H1 (cell line): ENCODE results near the gene ZDHHC23. TPM values are rescaled to one million over a fixed set of nuclear protein-coding genes. Genes with fewer than 3 reads are reported as not detected.

Source experiments
- CTCF ChIA-PET: fragments of 300-600 bp; sonication (Branson Sonifier 250); formaldehyde crosslinking; loops from one replicate; lab custom pipeline; 2021; ENCODE audit not compliant: partially characterized antibody; lab: Charles Lee
- POLR2A ChIA-PET: fragments of 300-600 bp; sonication (Branson Sonifier 250); formaldehyde crosslinking; loops from one replicate; lab custom pipeline; 2021; ENCODE audit warnings: inconsistent platforms; ENCODE audit not compliant: partially characterized antibody; lab: Charles Lee
- DNase-seq, 2 experiments: peaks; one replicate each; pipeline versions ENCODE4 v3.0.0 to v3.0.0-alpha.2; 2010 to 2022; ENCODE audit warnings: low spot score in 2 of 2, low read depth in 1 of 2, mixed read lengths in 1 of 2
- FAIRE-seq: peaks from 2 replicates; lab custom pipeline; 2011; peaks lifted over from hg19 to GRCh38; lab: Jason Lieb, UNC
- H2AFZ ChIP-seq: 2 replicates; pipeline ENCODE4 v1.8.1; 2012; ENCODE audit warnings: low read length, inconsistent platforms
- H2AK5ac ChIP-seq: 2 replicates; pipeline ENCODE4 v1.6.1; 2013; ENCODE audit warnings: low read depth, low read length
- H2BK120ac ChIP-seq: replicated peaks from 2 replicates; pipeline ENCODE3; 2013; ENCODE audit warnings: low read depth, low read length, inconsistent platforms
- H2BK12ac ChIP-seq: 2 replicates; pipeline ENCODE4 v1.6.1; 2013; ENCODE audit warnings: low read depth, low read length
- H2BK15ac ChIP-seq: 2 replicates; pipeline ENCODE4 v1.6.1; 2013; ENCODE audit warnings: low read length
- H2BK20ac ChIP-seq: 2 replicates; pipeline ENCODE4 v1.6.1; 2013; ENCODE audit warnings: low read length
- H2BK5ac ChIP-seq: 2 replicates; pipeline ENCODE4 v1.6.1; 2013; ENCODE audit warnings: low read depth, low read length
- H3K14ac ChIP-seq: 2 replicates; pipeline ENCODE4 v1.6.1; 2013; ENCODE audit warnings: inconsistent platforms; ENCODE audit not compliant: insufficient read length
- H3K18ac ChIP-seq: 2 replicates; pipeline ENCODE4 v1.6.1; 2013; ENCODE audit warnings: low read length; ENCODE audit errors: extremely low read depth
- H3K23ac ChIP-seq: 2 replicates; pipeline ENCODE4 v1.6.1; 2013; ENCODE audit warnings: inconsistent platforms; ENCODE audit not compliant: insufficient read length
- H3K23me2 ChIP-seq: 2 replicates; pipeline ENCODE4 v1.6.1; 2013; ENCODE audit warnings: low read depth, low read length
- H3K27ac ChIP-seq: 2 replicates; pipeline ENCODE4 v1.6.1; 2011; ENCODE audit warnings: low read depth, low read length, inconsistent platforms
- H3K27me3 ChIP-seq, 4 experiments: replicated peaks in 1 of 4; 1 replicate in 1 of 4; 2 replicates in 3 of 4; pipeline versions ENCODE4 v1.6.1 to v1.8.1; 2011 to 2013; ENCODE audit warnings: low read length in 3 of 4, mild to moderate bottlenecking in 3 of 4, inconsistent platforms in 2 of 4, mixed read lengths in 2 of 4, moderate library complexity in 1 of 4; ENCODE audit not compliant: control insufficient read depth in 3 of 4, insufficient read depth in 3 of 4; ENCODE audit errors: extremely low read depth in 1 of 4
- H3K36me3 ChIP-seq, 4 experiments: 2 replicates each; pipeline versions ENCODE4 v1.6.1 to v1.8.1; 2011 to 2013; ENCODE audit warnings: mild to moderate bottlenecking in 4 of 4, low read length in 3 of 4, moderate library complexity in 2 of 4, control low read depth in 1 of 4, inconsistent platforms in 1 of 4; ENCODE audit not compliant: insufficient read depth in 4 of 4, control insufficient read depth in 2 of 4
- H3K4ac ChIP-seq: replicated peaks from 2 replicates; pipeline ENCODE3; 2013; ENCODE audit warnings: low read length, low read depth, mixed read lengths, inconsistent platforms; ENCODE audit not compliant: insufficient read length
- H3K4me1 ChIP-seq, 4 experiments: replicated peaks in 1 of 4; 1 replicate in 1 of 4; 2 replicates in 3 of 4; pipeline versions ENCODE4 v1.6.1 to v1.8.1; 2011 to 2013; ENCODE audit warnings: low read length in 3 of 4, inconsistent platforms in 2 of 4, mixed read lengths in 1 of 4; ENCODE audit not compliant: insufficient read depth in 4 of 4, control insufficient read depth in 3 of 4
- H3K4me2 ChIP-seq, 2 experiments: 2 replicates each; pipeline versions ENCODE4 v1.6.1 to v1.8.1; 2011 to 2013; ENCODE audit warnings: low read depth in 2 of 2, low read length in 2 of 2, control low read depth in 1 of 2, inconsistent platforms in 1 of 2, mild to moderate bottlenecking in 1 of 2; ENCODE audit not compliant: insufficient read depth in 1 of 2
- H3K4me3 ChIP-seq, 4 experiments: fragments of 200-600, 300-600 bp in 1 of 4; sonication (generic), shearing (Covaris generic), sonication (Bioruptor Twin) in 1 of 4; 2 replicates each; pipeline versions ENCODE4 v1.5.1 to v1.8.1; 2011 to 2016; ENCODE audit warnings: low read length in 4 of 4, low read depth in 3 of 4, control low read depth in 2 of 4, inconsistent platforms in 2 of 4, mild to moderate bottlenecking in 2 of 4, mixed read lengths in 1 of 4, moderate library complexity in 1 of 4; ENCODE audit not compliant: insufficient read depth in 2 of 4; ENCODE audit errors: extremely low read depth in 1 of 4
- H3K56ac ChIP-seq: replicated peaks from 2 replicates; pipeline ENCODE3; 2013; ENCODE audit warnings: low read depth, mild to moderate bottlenecking, mixed read lengths, low read length, inconsistent platforms; ENCODE audit not compliant: insufficient read length
- H3K79me1 ChIP-seq: 2 replicates; pipeline ENCODE4 v1.6.1; 2013; ENCODE audit warnings: low read depth, low read length, control low read depth
- H3K79me2 ChIP-seq, 2 experiments: 2 replicates each; pipeline versions ENCODE4 v1.6.1 to v1.8.1; 2012 to 2013; ENCODE audit warnings: low read length in 2 of 2, mild to moderate bottlenecking in 2 of 2, inconsistent platforms in 1 of 2; ENCODE audit not compliant: insufficient read depth in 2 of 2, control insufficient read depth in 1 of 2
- H3K9ac ChIP-seq, 4 experiments: replicated peaks in 1 of 4; 1 replicate in 1 of 4; 2 replicates in 3 of 4; pipeline versions ENCODE4 v1.6.1 to v1.8.1; 2011 to 2013; ENCODE audit warnings: low read depth in 3 of 4, low read length in 3 of 4, control low read depth in 2 of 4, mild to moderate bottlenecking in 2 of 4, moderate library complexity in 2 of 4, inconsistent platforms in 1 of 4; ENCODE audit errors: extremely low read depth in 1 of 4
- H3K9me3 ChIP-seq, 2 experiments: 2 replicates each; pipeline versions ENCODE4 v1.6.1 to v1.8.1; 2012 to 2013; ENCODE audit warnings: mild to moderate bottlenecking in 2 of 2, moderate library complexity in 2 of 2, control low read depth in 1 of 2, inconsistent platforms in 1 of 2, low read depth in 1 of 2, low read length in 1 of 2, mixed read lengths in 1 of 2; ENCODE audit not compliant: insufficient read depth in 2 of 2
- H4K20me1 ChIP-seq, 2 experiments: replicated peaks in 1 of 2; 2 replicates each; pipeline versions ENCODE3 to v1.8.1; 2011 to 2013; ENCODE audit warnings: inconsistent platforms in 2 of 2, low read length in 2 of 2, mild to moderate bottlenecking in 1 of 2; ENCODE audit not compliant: insufficient read depth in 2 of 2, control insufficient read depth in 1 of 2
- H4K5ac ChIP-seq: 2 replicates; pipeline ENCODE4 v1.6.1; 2013; ENCODE audit warnings: low read length, low read depth, mixed read lengths, inconsistent platforms; ENCODE audit not compliant: insufficient read length
- H4K8ac ChIP-seq: 2 replicates; pipeline ENCODE4 v1.8.0; 2013; ENCODE audit warnings: mild to moderate bottlenecking, moderate library complexity, low read length, inconsistent platforms; ENCODE audit not compliant: insufficient read depth; ENCODE audit errors: extremely low read depth
- H4K91ac ChIP-seq: replicated peaks from 2 replicates; pipeline ENCODE3; 2013; ENCODE audit warnings: low read length, mixed read lengths, inconsistent platforms; ENCODE audit not compliant: insufficient read length
- BACH1 ChIP-seq: IDR thresholded peaks from 2 replicates; pipeline ENCODE4 v1.6.1; 2012; ENCODE audit warnings: low read length, improper control_type of control experiment
- CBX5 ChIP-seq: fragments of 300-800, 300-1000 bp; sonication (generic); IDR thresholded peaks from 2 replicates; pipeline ENCODE4 v1.7.1; 2016; ENCODE audit warnings: antibody characterized with exemption, low read length, low read depth
- CHD2 ChIP-seq: IDR thresholded peaks from 2 replicates; pipeline ENCODE4 v1.6.1; 2012; ENCODE audit warnings: low read length, improper control_type of control experiment
- EP300 ChIP-seq, 2 experiments: IDR thresholded peaks; 1 replicate in 1 of 2; 2 replicates in 1 of 2; pipeline ENCODE4 v1.6.1; 2011 to 2012; ENCODE audit warnings: low read depth in 2 of 2, low read length in 2 of 2, mild to moderate bottlenecking in 2 of 2, borderline replicate concordance in 1 of 2, inconsistent platforms in 1 of 2, moderate library complexity in 1 of 2
- MAFK ChIP-seq: IDR thresholded peaks from 2 replicates; pipeline ENCODE4 v1.6.1; 2012; ENCODE audit warnings: low read depth, mild to moderate bottlenecking, improper control_type of control experiment, low read length
- POU5F1 ChIP-seq: IDR thresholded peaks from 2 replicates; pipeline ENCODE4 v1.6.1; 2011; ENCODE audit warnings: low read depth, mild to moderate bottlenecking, low read length, moderate library complexity
- SP1 ChIP-seq: IDR thresholded peaks from 2 replicates; pipeline ENCODE4 v1.6.1; 2011; ENCODE audit warnings: low read depth, low read length
- SP2 ChIP-seq: IDR thresholded peaks from 2 replicates; pipeline ENCODE4 v1.6.1; 2012; ENCODE audit warnings: mild to moderate bottlenecking, low read length, inconsistent platforms
- TAF1 ChIP-seq: IDR thresholded peaks from 2 replicates; pipeline ENCODE4 v1.6.1; 2011; ENCODE audit warnings: mild to moderate bottlenecking, low read depth, low read length
- TBP ChIP-seq: IDR thresholded peaks from 2 replicates; pipeline ENCODE4 v1.6.1; 2011; ENCODE audit warnings: low read depth, low read length, improper control_type of control experiment
- TEAD4 ChIP-seq: IDR thresholded peaks from 2 replicates; pipeline ENCODE4 v1.6.1; 2012; ENCODE audit warnings: low read depth, low read length, inconsistent platforms, mixed read lengths
- WGBS, 2 experiments: shearing (Covaris generic) in 1 of 2; methylation state at CpG; one replicate each; pipeline versions ENCODE4 v1.1.6 to v1.1.7; 2013 to 2015; ENCODE audit warnings: low lambda C conversion rate in 2 of 2, mixed read lengths in 2 of 2, inconsistent platforms in 1 of 2, low coverage in 1 of 2, missing lambda C conversion rate in 1 of 2; ENCODE audit not compliant: insufficient replicate concordance in 2 of 2, insufficient coverage in 1 of 2, insufficient read length in 1 of 2; ENCODE audit errors: extremely low coverage in 1 of 2, missing lambda C conversion rate in 1 of 2; 5-methylcytosine and 5-hydroxymethylcytosine counted together
- polyA plus RNA-seq, 7 experiments: library from polyadenylated mRNA; depleted of rRNA in 3 of 7; stranded (reverse) in 5 of 7; unstranded in 2 of 7; fragments of >200 nt in 5 of 7; fragments of 200-250 nt in 2 of 7; gene quantifications; 1 replicate in 5 of 7; 2 replicates in 1 of 7; 4 replicates in 1 of 7; pipeline versions ENCODE4 v1.2.1 to v1.2.3, GENCODE V29; 2011 to 2013; ENCODE audit warnings: missing spikeins in 2 of 7, mixed read lengths in 2 of 7
- total RNA-seq: library from RNA; stranded (reverse); fragmentation: NEBNext Ultra II Directional; extraction: Animal tissue kit (Norgen Biotek cat#: 25700); gene quantifications from 2 replicates; pipeline ENCODE4 v1.2.1, GENCODE V29; 2021
- TF ChIP-seq, protein P1 (sequence below): IDR thresholded peaks from 2 replicates; pipeline ENCODE4 v1.6.1; 2012; ENCODE audit warnings: inconsistent platforms

Gene ZDHHC23
- total and polyA plus RNA-seq, 2 of the 8 experiments (the other 6 are each of a cell fraction or from before 2014, with no cell fraction given), result 6.2 to 15.7 TPM

DNA sequence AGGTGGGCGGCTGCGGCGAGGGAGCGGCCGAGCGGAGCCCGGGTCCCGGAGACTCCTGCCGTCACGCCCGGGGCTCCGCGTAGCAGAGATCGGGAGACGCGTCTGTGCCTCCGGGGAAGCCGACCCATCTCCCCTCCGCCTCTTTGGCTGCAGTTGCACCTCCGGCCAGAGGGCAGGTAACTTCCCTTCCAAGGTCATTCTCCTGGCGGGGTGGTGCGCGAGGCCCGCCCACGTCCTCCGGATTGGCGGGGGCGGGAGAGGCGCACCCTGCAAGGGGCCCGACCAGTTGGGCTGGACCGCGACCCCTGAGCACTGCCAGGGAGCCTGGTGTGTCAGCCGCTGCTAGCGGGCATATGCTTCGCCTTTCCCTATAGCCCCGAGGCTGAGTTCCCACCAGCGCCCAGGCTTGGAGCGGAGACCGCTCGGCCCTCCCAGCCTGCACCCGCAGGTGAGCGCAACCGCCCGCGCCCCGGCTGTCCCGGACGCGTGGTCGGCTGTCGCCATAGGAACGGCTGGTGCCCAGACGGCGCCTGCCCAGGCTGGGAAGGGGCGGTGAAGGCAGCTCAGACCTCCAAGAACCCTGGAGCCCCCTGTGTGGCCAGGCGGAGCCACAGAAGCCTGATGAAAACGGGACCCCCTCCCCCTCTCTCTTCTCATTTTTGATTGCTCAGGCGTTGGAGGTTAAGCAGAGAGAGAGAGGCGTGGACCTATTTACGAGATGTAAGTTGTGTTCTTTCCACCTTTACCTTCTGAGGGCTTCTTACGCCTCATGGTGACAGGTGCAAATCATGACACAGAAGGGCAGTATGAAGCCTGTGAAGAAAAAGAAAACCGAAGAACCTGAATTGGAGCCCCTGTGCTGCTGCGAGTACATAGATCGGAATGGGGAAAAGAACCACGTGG is 453 bp downstream of the ZDHHC23 start:
- Histone ChIP-seq H3K4me3 (peak overlapping the region; percentile 52 to 78 (median 74)), H3K4me1 (peaks cover 0 to 4% (median 0%) of the 10 kb centered on the region in 4 experiments; a peak in 3 of 7 replicates), H3K36me3 (no peaks in the 10 kb centered on the region), H3K4me2 (peak overlapping the region; percentile 81 to 90), H2BK120ac (no peak overlapping the region), H2BK20ac (no peak overlapping the region), H3K23me2 (peaks cover 5% of the 10 kb centered on the region; the same call in 1 of the 2 replicates), H3K14ac (no peak overlapping the region), H2BK12ac (no peak overlapping the region), H2BK5ac (no peak overlapping the region; the same call in 1 of the 2 replicates), H3K9ac (peak overlapping the region in 2 of 4 experiments; percentile 29 to 57; a peak in 3 of 7 replicates), H3K79me1 (no peaks in the 10 kb centered on the region), H3K27me3 (0 out of 7 replicates have a peak, but pooled peaks cover 0 to 3% (median 1%) of the 10 kb centered on the region in 4 experiments), H2AFZ (peak overlapping the region; percentile 77; the same call in 1 of the 2 replicates), H3K27ac (no peak overlapping the region), H3K18ac (no peak overlapping the region; the same call in 1 of the 2 replicates), H4K5ac (peak overlapping the region; percentile 58), H3K9me3 (no peaks in the 10 kb centered on the region), H3K79me2 (no peaks in the 10 kb centered on the region), H4K8ac (no peak overlapping the region), H2AK5ac (no peak overlapping the region), H3K23ac (no peak overlapping the region), H4K91ac (no peak overlapping the region), H3K4ac (no peak overlapping the region), H3K56ac (peak overlapping the region; percentile 11), H4K20me1 (no peaks in the 10 kb centered on the region), H2BK15ac (no peak overlapping the region)
- peak; percentile 29 to 85 for DNase-seq
- CTCF ChIA-PET, result no interaction called here
- FAIRE-seq, result no peak
- POLR2A ChIA-PET, result interaction anchor here (0.6 kb wide), 1 partner anchor 398 kb away, joined by 3 read pairs; no protein-coding TSS in a partner anchor
- 4% methylated on average over 49 of the region's 65 CpGs; no CpG with 5 or more reads in 1 of the 2 experiments for WGBS, 2 experiments
- TF ChIP-seq TAF1 (peak; percentile 13; the same call in 1 of the 2 replicates), EP300 (IDR thresholded peaks at IDR 0.05; ENCODE audit: borderline replicate concordance in 1 of 2, low read depth in 2 of 2, low read length in 2 of 2) (no peak), SP1 (no peak), TBP (peak; percentile 5; the same call in 1 of the 2 replicates), TEAD4 (no peak), POU5F1 (no peak), MAFK (no peak), CBX5 (no peak), BACH1 (no peak), CHD2 (no peak), SP2 (no peak)
- TF ChIP-seq, protein P1, sequence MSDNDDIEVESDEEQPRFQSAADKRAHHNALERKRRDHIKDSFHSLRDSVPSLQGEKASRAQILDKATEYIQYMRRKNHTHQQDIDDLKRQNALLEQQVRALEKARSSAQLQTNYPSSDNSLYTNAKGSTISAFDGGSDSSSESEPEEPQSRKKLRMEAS, result peak; percentile 61
